HEK293T (cell line): ENCODE measurements around the gene TAF6.

ENCODE experiments used
- CTCF ChIA-PET: fragments of 350-600 bp; formaldehyde crosslinking; extraction: SDS; loops from one replicate; lab custom pipeline; 2021; ENCODE audit warnings: antibody characterized with exemption, inconsistent platforms; lab: Yijun Ruan, JAX
- POLR2A ChIA-PET: fragments of 350-600 bp; formaldehyde crosslinking; extraction: SDS; loops from one replicate; lab custom pipeline; 2020; ENCODE audit warnings: antibody characterized with exemption, inconsistent platforms; lab: Yijun Ruan, JAX
- DNase-seq: peaks from one replicate; pipeline ENCODE4 v3.0.0; 2012; ENCODE audit warnings: mixed read lengths; ENCODE audit errors: extremely low spot score
- ARNT ChIP-seq: fragments of 450-650 bp; IDR thresholded peaks from 2 replicates; pipeline ENCODE4 v1.6.1; 2017; ENCODE audit warnings: mild to moderate bottlenecking
- BHLHE40 ChIP-seq: fragments of 450-650 bp; IDR thresholded peaks from 2 replicates; pipeline ENCODE4 v1.6.1; 2016; ENCODE audit warnings: mild to moderate bottlenecking, moderate library complexity, borderline replicate concordance
- CTBP1 ChIP-seq: fragments of 450-650 bp; IDR thresholded peaks from 2 replicates; pipeline ENCODE4 v1.6.1; 2016; ENCODE audit warnings: borderline replicate concordance
- ELF4 ChIP-seq: fragments of 450-650 bp; IDR thresholded peaks from 2 replicates; pipeline ENCODE4 v1.6.1; 2017; ENCODE audit warnings: antibody characterized with exemption
- FOXA1 ChIP-seq: fragments of 450-650 bp; IDR thresholded peaks from 2 replicates; pipeline ENCODE4 v1.6.1; 2016; ENCODE audit warnings: mild to moderate bottlenecking
- FOXK2 ChIP-seq: fragments of 450-650 bp; IDR thresholded peaks from 2 replicates; pipeline ENCODE4 v1.6.1; 2016; ENCODE audit warnings: mild to moderate bottlenecking
- FOXM1 ChIP-seq: fragments of 450-650 bp; IDR thresholded peaks from 2 replicates; pipeline ENCODE4 v1.6.1; 2017; ENCODE audit warnings: mild to moderate bottlenecking, borderline replicate concordance
- HDGF ChIP-seq: fragments of 450-650 bp; IDR thresholded peaks from 2 replicates; pipeline ENCODE4 v1.6.1; 2017; ENCODE audit warnings: antibody characterized with exemption, borderline replicate concordance
- L3MBTL2 ChIP-seq: fragments of 450-650 bp; conservative IDR thresholded peaks from 2 replicates; pipeline ENCODE4 v1.6.1; 2016; ENCODE audit warnings: mild to moderate bottlenecking
- LEF1 ChIP-seq: fragments of 450-650 bp; IDR thresholded peaks from 2 replicates; pipeline ENCODE4 v1.6.1; 2017; ENCODE audit warnings: mild to moderate bottlenecking, borderline replicate concordance
- NFRKB ChIP-seq: fragments of 450-650 bp; IDR thresholded peaks from 2 replicates; pipeline ENCODE4 v1.6.1; 2016; ENCODE audit warnings: mild to moderate bottlenecking, moderate library complexity
- PKNOX1 ChIP-seq: fragments of 450-650 bp; IDR thresholded peaks from 2 replicates; pipeline ENCODE4 v1.6.1; 2016
- SP1 ChIP-seq: fragments of 450-650 bp; IDR thresholded peaks from 2 replicates; pipeline ENCODE4 v1.6.1; 2017
- SUZ12 ChIP-seq: fragments of 450-650 bp; IDR thresholded peaks from 2 replicates; pipeline ENCODE4 v1.6.1; 2016; ENCODE audit warnings: mild to moderate bottlenecking
- TARDBP ChIP-seq: fragments of 450-650 bp; IDR thresholded peaks from 2 replicates; pipeline ENCODE4 v1.6.1; 2016
- ZNF384 ChIP-seq: fragments of 450-650 bp; IDR thresholded peaks from 2 replicates; pipeline ENCODE4 v1.6.1; 2016

TAF6 gene

DNA sequence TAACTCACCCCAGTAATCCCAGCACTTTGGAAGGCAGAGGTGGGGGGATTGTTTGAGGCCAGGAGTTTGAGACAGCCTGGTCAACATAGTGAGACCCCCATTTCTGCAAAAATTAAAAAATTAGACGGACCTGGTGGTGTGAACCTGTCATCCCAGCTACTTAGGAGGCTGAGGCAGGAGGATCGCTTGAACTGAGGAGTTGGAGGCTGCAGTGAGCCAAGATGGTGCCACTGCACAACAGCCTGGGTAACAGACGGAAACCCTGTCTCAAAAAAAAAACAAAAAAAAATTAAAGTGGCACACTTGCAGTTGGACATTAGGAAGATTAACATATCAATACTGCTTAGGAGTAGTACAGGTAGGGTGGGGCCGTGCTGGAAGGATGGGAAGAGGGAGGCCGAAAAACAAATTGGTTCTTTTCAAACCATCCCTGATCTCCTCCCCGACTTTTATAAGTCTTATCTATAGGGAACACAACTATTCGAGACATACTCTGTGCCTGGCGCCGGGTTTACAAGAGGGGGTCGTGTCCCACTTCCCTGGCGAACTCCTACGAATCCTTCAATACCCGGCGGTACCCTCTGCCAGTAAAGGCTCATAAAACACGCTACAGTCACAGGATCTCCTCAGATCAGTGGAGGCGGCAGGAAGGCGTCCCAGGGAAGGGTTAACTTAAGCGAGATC, 628 bp downstream of the TAF6 start:
- DNase-seq, result no peak
- ChIA-PET POLR2A (interaction anchor here (2.0 kb wide), 1 partner anchor 17 kb away, joined by 7 read pairs; the partner anchor contains the start of genes AP4M1 and MCM7), CTCF (no interaction called here)
- TF ChIP-seq ZNF384 (no peak), LEF1 (no peak), BHLHE40 (no peak), SP1 (no peak), PKNOX1 (no peak), FOXM1 (no peak), CTBP1 (no peak), ELF4 (no peak), L3MBTL2 (no peak), TARDBP (no peak), SUZ12 (no peak), FOXK2 (no peak), ARNT (no peak), NFRKB (no peak), HDGF (no peak), FOXA1 (no peak)

- ChIA-PET CTCF (no interaction called here), POLR2A (interaction anchor here (5.9 kb wide), 1 partner anchor 14 kb away, joined by 40 read pairs; the partner anchor contains the start of genes AP4M1 and MCM7)
- TF ChIP-seq FOXM1 (no peak), PKNOX1 (no peak), FOXA1 (no peak), HDGF (no peak), BHLHE40 (no peak), LEF1 (no peak), NFRKB (no peak), ZNF384 (no peak), FOXK2 (no peak), ELF4 (no peak), L3MBTL2 (no peak), ARNT (no peak), SUZ12 (no peak), SP1 (no peak), TARDBP (no peak), CTBP1 (no peak)
- DNase-seq, result no peak
These were observed 4.1 kb downstream of the TAF6 start for GRCh38 chr7:100115026-100115425.

DNA sequence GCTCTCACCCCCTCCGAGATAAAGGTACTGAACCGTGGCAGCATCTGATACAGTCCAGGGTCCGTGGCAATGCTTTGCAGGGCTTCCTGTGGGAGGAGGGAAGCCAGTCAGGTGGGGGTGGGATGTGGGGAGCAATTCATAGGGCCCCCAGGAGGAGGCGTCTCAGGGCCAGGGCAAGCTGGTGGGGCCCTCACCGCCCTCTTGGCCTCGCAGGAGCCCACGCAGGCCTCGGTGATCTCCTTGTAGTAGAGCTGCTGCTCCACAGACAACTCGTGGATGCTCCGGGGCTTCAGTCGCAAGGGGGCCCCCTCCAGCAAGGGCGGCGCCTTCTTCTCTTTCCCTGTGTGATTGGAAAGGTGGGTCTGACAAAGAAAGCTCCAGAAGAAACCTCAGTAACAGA, 7.2 kb downstream of the TAF6 start:
- DNase-seq, result no peak
- POLR2A ChIA-PET, result interaction anchor here (1.2 to 5.9 kb wide), 3 partner anchors 10 to 19 kb away, joined by 3 to 40 read pairs (median 3); partner anchors contain the start of genes AP4M1, MBLAC1 and MCM7
- no peak for TF ChIP-seq HDGF
- TF ChIP-seq SP1, result no peak
- TF ChIP-seq ELF4, result no peak
- TF ChIP-seq SUZ12, result no peak
- no peak for TF ChIP-seq PKNOX1
- TF ChIP-seq ZNF384, result no peak
- no peak for TF ChIP-seq L3MBTL2
- TF ChIP-seq CTBP1, result no peak
- TF ChIP-seq LEF1, result no peak
- CTCF ChIA-PET, result no interaction called here

DNA sequence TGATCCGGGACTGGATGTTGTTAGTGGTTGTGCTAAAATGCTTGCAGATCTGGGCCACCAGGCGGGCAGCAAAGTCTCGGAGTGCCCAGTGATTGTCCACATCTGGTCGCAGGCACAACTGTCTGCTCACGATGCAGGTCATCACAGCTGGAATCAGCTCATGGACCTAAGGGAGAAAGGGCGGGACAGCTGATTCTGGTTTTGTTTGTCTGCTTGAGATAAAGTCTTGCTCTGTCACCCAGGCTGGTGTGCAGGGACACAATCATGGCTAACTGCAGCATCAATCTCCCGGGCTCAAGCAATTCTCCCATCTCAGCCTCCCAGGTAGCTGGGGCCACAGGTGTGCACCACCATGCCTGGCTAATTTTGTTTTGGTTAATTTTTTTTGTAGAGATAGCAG, 8.0 kb downstream of the TAF6 start:
- no peak for DNase-seq
- POLR2A ChIA-PET, result interaction anchor here (1.2 to 5.9 kb wide), 3 partner anchors 10 to 18 kb away, joined by 3 to 40 read pairs (median 3); partner anchors contain the start of genes AP4M1, MBLAC1 and MCM7
- CTCF ChIA-PET, result no interaction called here
- TF ChIP-seq ARNT, result no peak
- TF ChIP-seq PKNOX1, result no peak
- TF ChIP-seq BHLHE40, result no peak
- no peak for TF ChIP-seq FOXM1
- TF ChIP-seq HDGF, result no peak
- TF ChIP-seq L3MBTL2, result no peak
- TF ChIP-seq NFRKB, result no peak
- TF ChIP-seq CTBP1, result no peak
- TF ChIP-seq TARDBP, result no peak
- TF ChIP-seq SP1, result no peak
- TF ChIP-seq LEF1, result no peak
- no peak for TF ChIP-seq SUZ12
- no peak for TF ChIP-seq FOXA1
- TF ChIP-seq ELF4, result no peak
- TF ChIP-seq ZNF384, result no peak
- no peak for TF ChIP-seq FOXK2

GRCh38 chr7:100109521-100110163, 9.5 kb downstream of the TAF6 start:
- POLR2A ChIA-PET, result no interaction called here
- TF ChIP-seq ZNF384 (no peak), ARNT (no peak), SP1 (no peak), FOXK2 (no peak), BHLHE40 (no peak), HDGF (no peak), LEF1 (no peak), NFRKB (no peak), CTBP1 (no peak)
- no peak for DNase-seq
- CTCF ChIA-PET, result no interaction called here
